Eye (tissue), 1 donor: ENCODE results near the gene EFNA1.
"Not testable (repeated sequence)": the region's sequence is repeated elsewhere in the genome, so short reads cannot be mapped to it uniquely, and the experiment has no call there.

ENCODE experiments used
- DNase-seq: peaks from one replicate; pipeline ENCODE4 v3.0.0-alpha.2; 2015

Gene EFNA1

DNA sequence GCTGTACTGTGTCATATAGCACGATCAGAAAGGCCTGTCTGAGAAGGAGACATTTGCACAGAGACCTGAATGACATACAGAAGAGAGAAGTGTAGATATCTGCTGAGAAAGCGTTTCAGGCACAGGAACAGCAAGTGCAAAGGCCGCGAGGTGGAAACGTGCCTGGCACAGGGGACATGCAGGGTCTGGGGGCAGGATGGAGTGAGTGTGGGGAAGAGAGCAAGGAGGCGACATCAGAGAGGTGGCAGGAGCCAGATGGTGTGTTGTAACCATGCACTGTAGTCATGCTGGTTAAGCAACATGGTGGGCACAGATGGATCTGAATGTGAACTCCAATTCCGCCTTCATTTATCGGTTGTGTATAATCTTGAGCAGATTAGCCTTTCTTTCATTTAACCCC lies 32.5 kb downstream of the EFNA1 start:
- DNase-seq, result no peak

DNA sequence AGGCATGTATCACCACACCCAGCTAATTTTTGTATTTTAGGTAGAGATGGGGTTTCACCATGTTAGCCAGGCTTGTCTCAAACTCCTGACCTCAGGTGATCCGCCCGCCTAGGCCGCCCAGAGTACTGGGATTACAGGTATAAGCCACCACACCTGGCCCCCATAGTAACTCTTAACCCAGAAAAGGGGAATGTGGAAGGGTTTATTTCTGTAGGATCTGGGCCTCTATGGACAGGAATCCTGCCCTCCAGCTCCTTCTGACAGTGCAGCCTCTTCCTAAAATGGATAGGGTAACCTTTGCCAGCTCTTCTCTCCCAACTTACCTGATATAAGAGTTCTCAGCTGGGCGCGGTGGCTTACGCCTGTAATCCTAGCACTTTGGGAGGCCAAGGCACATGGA lies 35.0 kb downstream of the EFNA1 start:
- DNase-seq, result not testable (repeated sequence)

DNA sequence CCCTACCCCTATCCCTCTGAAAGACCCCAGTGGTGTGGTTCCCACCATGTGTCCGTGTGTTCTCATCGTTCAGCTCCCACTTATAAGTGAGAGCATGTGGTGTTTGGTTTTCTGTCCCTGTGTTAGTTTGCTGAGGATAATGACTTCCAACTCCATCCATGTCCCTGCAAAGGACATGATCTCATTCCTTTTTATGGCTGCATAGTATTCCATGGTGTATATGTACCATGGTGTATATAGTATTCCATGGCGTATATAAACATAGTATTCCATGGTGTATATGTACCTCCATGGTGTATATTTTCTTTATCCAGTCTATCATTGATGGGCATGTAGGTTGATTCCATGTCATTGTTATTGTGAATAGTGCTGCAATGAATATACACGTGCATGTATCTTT lies 36.1 kb downstream of the EFNA1 start:
- DNase-seq, result not testable (repeated sequence)

GRCh38 chr1:155164625-155165024 lies 36.9 kb downstream of the EFNA1 start:
- DNase-seq, result not testable (repeated sequence)

GRCh38 chr1:155166051-155166470 lies 38.4 kb downstream of the EFNA1 start:
- DNase-seq, result no peak

DNA sequence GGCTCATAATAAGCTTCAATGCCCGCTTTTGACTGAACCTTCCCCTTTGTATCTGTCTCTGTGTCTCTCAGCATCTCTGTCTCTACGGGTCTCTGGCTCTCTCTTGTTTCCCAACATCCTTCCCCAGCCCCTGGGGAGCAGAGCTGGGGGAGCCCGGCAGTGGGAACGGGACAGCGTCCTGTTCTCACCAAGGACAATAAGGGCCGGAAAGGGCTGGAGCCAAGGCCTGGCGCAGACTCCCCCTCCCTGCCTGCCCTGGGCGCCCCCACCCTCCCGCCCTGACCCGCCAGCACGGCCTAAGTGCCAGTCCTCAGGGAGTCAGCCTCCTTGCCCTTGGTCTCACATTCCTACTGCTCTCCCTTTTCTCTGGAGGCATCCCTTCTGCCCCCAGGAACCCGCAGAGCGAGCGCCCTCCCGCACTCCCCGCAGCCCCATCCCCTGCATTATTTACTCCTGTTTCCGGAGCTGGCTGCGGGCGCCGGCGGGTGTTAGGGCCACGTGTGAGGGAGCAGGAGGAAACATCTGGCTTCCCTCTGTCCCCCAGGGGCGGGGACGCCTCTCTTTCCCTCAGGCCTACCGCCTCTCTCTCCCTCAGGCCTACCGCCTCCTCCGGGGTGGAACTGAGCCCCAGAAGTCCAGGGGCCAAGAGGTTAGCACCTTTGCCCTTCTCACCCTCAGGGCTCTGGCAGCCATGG lies 38.9 kb downstream of the EFNA1 start:
- DNase-seq, result peak; percentile 73

GRCh38 chr1:155167166-155168104 lies 39.8 kb downstream of the EFNA1 start:
- peak; percentile 95 for DNase-seq

DNA sequence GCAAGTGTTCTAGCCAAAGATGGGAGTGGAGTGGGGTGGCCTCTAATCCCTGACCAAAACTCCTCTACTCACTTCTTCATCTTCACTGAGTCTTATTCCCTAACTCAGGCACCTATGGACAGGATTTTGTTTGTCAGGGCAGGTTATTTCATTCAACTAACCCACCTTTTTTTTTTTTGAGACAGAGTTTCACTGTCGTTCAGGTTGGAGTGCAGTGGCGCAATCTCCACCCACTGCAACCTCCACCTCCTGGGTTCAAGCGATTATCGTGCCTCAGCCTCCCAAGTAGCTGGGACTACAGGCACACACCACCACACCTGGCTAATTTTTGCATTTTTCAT lies 40.4 kb downstream of the EFNA1 start:
- not testable (repeated sequence) for DNase-seq

DNA sequence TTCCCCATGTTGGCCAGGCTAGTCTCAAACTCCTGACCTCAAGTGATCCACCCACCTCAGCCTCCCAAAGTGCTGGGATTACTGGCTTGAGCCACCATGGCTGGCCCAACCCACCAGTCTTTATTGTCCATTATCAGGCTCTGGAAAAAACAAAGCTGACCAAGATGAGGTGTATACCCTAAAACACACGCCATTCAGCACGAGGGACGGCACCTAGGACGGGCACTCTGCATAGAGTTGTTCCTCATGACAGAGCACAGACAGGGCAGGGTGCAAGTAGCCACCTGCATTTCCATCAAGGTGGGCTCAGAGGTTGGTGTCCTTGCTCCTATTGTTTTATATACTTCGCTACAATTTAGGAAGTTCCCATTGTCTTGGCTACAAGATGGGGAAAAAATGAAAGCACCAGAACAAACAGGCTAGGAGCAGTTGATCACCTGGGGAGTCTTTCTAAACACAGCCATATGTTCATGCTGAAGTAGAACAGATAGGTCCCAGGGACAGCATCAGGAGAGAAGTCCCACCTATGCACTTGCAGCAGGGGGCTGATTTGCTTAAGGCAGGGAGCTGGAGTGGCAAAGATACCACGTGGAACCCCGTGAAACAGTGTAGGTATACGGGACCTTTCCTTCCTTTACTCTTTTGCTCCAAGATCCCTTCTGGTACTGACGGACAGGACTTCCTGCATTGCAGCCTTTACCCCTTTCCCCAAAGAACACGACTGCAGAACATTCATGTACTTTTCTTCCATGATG lies 41.0 kb downstream of the EFNA1 start:
- no peak for DNase-seq

DNA sequence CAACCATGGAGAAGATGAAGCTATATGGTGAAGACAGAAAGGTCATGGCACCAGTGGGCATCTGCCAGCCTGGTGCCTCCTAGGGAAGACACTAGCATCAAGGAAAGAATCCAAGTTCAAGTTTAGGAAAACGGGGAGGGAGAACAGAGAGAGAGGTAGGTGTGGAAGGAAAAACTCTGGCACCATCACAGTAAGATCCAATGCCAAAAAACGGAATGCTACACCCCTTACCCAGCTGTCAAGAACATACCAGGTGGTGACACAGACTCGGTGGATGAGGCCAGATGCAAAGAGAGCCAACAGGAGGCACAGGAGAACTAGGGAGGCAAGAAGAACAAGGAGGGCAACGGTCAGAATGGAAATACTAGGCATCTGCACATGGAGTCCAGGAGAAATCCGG lies 41.9 kb downstream of the EFNA1 start:
- no peak for DNase-seq

GRCh38 chr1:155170101-155170785 lies 42.6 kb downstream of the EFNA1 start:
- DNase-seq, result no peak

- DNase-seq, result no peak
These were observed 43.1 kb downstream of the EFNA1 start for GRCh38 chr1:155170806-155171205.

DNA sequence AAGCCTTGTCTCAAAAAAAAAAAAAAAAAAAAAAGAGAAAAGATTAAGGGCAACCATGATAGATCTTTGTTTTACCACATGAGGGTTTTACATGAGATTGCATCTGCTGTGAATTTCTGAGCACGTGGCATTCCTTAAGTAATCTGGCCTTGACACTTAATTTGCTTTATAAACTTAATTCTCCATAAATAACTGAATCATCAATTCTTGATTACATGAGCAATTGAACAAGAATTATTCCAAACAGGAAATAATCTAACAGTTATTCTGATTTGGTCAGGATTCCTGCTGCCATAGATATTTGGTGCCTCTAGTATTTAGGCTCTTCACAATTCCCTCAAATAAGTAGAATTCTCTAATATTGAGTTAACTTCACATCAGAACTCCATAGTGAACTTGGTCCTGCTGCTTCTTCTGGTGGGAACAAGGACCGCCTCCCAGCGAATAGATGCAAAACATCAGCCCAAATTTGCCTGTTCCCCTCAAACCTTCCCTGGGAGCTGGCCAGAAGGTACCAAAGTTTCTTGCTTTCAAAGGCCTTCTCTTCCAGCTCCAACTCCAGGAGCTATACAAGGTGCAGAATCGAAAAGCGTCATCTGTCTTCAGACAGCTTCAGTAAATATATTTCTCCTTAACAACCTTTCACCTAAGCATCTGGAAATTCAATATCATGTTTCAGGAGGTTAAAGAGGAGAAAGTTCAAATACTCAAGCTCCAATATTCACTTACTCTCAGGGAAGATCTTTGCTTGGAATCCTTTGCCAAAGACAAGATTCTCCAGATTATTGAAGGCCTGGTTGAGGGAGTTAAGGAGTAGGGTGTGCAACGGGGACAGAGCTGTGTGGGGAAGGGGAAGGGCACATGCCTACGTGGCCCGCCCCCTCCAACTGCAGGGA lies 44.4 kb downstream of the EFNA1 start:
- DNase-seq, result no peak

DNA sequence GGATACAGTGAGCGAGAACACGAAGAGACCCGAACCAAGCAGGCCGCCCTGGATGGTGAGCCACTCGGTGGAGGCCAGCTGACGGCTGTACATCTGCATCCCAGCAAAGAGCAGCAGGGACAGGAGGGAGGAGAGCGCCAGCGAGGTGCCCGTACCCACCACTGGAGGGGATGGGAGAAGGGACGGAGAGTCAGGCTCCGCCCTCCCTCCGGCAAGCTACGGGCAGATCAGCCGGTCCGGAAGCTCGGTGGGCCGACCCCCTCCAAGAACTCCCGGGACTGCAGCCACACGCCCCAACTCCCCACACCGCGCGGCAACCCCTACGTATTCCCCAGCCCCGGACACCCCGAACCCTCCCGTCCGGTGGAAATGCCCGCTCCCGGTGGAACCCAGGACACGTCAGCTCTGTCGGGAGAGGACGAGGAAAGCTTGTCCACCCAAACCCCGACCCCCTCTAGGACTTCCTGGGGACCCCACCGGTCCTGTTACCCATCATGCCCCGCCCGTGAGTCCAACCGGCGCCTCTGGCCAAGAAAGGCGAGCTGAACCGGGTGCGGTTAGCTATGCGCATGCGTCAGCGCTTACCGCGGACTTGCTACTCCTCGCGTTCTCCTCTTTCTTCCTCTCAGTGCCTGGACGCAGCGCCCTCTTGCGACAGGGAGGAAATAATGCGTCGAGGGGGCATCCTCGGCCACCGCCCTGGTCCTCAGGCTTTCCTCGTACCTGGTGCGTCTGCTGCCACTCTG lies 45.2 kb downstream of the EFNA1 start, which contains the start of gene KRTCAP2:
Gene KRTCAP2 (minus strand): TSS at position 573 of the 746 bp plus-strand sequence. CDS start 80 bp downstream, at position 493.
- peak; percentile 99 for DNase-seq

DNA sequence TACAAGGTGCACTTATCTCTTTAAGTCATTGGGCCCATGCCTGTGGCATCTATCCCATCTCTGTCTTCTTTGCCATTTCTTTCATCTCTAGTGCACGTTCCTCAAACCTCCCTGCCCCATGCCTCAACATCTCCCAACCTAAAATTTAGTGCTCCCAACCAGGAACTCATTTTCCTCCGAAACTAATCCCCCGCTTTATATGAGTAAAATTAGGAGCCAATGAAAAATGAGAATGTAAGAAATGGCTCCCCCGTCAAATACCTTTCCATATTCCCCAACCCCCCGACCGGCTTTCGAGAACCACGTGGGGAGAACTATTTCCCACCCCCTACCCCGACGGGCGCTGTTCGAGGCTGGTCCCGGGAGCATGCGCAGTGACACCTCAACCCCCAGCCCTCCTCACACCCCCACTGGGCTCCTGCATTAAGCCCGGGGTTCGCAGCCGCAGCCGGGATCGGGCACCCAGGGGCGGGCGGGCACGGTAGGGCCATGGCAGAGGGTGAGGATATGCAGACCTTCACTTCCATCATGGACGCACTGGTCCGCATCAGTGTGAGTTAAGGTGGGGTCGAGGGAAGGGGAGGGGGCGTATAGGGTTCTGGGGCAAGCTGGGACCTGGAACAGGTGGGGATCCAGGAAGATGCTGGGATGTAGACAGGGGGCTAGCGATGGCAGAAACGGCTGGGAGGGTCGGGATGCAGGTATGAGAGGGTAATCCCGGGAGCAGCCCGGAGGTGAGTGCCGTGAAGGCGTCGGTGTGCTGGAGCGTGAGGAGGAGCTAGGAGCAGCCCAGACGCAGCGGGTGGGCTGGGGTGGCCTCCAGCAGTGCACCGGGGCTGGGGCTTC lies 46.0 kb downstream of the EFNA1 start, which contains the start of gene TRIM46:
Gene TRIM46 (plus strand): TSS at position 372 of the 846 bp plus-strand sequence. CDS start 118 bp downstream, at position 490.
- DNase-seq, result no peak

DNA sequence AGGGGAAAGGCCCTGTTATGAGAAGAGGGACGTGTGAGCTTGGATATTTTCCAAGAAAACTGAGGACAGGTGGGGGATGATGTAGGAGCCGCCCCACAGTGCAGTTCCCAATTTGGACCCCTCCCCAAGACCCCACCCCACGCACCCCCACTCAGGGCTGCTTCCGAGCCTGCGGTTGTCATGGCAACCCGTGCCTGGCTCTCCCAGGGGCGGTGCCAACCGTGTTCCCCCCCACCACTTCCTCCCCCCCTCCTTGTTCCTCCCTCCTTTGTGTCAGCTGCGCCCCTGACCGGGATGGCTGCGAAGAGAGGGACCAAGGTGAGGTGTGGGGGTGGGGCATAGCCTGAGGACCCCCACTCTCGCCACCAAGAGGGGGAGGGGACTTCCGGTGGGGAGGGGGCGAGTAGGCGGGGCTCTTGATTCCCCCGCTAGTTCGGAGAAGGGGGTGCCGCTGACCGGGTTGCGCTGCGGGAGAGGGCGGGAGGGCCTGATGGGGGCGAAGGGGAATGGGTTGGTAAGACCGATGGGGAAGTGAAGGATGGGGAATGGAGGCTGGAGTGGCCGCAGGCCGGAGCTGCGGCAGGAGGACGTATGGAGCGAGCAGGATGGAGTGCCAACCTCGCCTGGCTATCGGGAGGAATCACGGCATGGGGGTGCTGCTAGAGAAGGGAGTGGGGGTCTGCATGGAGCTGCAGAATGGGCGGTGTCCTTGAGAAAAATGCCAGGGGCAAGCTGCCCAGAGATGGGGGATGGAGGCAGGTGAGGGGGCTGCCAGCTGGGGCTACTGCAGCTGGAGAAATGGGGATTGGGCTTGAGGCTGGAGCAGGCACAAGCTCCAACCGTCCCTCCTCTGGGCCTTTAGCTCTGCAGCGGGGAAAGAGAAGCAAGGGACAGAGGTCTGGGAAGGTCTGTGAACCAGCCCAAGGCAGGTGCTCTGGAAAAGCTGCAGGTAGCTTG lies 46.9 kb downstream of the EFNA1 start:
- DNase-seq, result peak; percentile 83

DNA sequence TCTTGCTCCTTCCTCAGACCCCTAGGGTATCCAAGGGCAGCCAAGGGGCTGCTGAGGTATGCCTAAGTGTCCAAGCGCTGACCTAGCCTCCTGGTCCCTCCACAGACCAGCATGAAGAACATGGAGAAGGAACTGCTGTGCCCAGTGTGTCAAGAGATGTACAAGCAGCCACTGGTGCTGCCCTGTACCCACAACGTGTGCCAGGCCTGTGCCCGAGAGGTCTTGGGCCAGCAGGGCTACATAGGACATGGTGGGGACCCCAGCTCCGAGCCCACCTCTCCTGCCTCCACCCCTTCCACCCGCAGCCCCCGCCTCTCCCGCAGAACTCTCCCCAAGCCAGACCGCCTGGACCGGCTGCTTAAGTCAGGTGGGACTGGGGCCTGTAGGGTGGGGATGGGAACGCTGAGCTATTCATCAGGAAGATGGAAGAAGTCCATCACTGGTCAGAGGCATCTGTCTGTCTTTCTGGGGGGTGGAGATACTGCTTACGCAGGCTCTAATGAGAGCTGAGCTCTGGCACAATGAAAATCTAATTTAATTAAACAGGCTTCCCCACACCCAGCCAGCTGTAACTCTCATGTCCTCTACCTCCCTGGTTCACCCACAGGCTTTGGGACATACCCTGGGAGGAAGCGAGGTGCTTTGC lies 47.7 kb downstream of the EFNA1 start:
- no peak for DNase-seq

DNA sequence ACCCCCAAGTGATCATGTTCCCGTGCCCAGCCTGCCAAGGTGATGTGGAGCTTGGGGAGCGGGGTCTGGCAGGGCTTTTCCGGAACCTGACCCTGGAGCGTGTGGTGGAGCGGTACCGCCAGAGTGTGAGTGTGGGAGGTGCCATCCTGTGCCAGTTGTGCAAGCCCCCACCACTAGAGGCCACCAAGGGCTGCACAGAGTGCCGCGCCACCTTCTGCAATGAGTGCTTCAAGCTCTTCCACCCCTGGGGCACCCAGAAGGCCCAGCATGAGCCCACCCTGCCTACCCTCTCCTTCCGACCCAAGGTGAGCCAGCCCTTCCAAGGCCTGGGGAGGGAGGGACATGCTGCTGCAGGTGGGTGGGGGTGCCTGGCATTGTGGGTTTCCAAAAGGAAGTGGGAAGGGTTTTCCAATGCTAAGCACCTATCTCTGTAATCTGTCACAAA lies 48.3 kb downstream of the EFNA1 start:
- no peak for DNase-seq
